Motor neuron (in vitro differentiated cells): ENCODE measurements around the gene TMC5. TPM values are rescaled to one million over a fixed set of nuclear protein-coding genes. Genes with fewer than 3 reads are reported as not detected.
"Not testable (repeated sequence)": the region's sequence is repeated elsewhere in the genome, so short reads cannot be mapped to it uniquely, and the experiment has no call there.

Source experiments
- ATAC-seq, 8 experiments: fragments of 200-7000 bp; cut with Tn5 transposase; replicated peaks in 6 of 8; 2 replicates each; pipeline ENCODE4 v1.8.0; 2021; ENCODE audit warnings: mild to moderate bottlenecking in 8 of 8, moderate library complexity in 8 of 8
- H3K27ac ChIP-seq, 2 donors: fragments of 250-450 bp; sonication (Bioruptor Pico); 2 replicates each; pipeline ENCODE4 v1.9.0; 2021; ENCODE audit warnings: antibody characterized with exemption in 2 of 2, mild to moderate bottlenecking in 2 of 2, moderate library complexity in 1 of 2
- H3K4me1 ChIP-seq, 2 donors: fragments of 250-450 bp; sonication (Bioruptor Pico); replicated peaks in 1 of 2; 2 replicates each; pipeline ENCODE4 v1.6.1; 2021; ENCODE audit warnings: antibody characterized with exemption in 2 of 2, mild to moderate bottlenecking in 2 of 2, moderate library complexity in 1 of 2
- H3K4me3 ChIP-seq, 5 donors: fragments of 250-450 bp; sonication (Bioruptor Pico); 2 replicates each; pipeline ENCODE4 v1.9.0; 2021; ENCODE audit warnings: antibody characterized with exemption in 5 of 5, mild to moderate bottlenecking in 5 of 5, moderate library complexity in 4 of 5
- WGBS, 10 experiments: fragments of 450-650 bp; shearing (Covaris generic); methylation state at CpG; one replicate each; pipeline ENCODE4 v1.0.0; 2022; 5-methylcytosine and 5-hydroxymethylcytosine counted together
- in situ Hi-C, 9 experiments: fragments of 400-800 bp; cut with MboI; loops; one replicate each; pipeline ENCODE4 v1.15.0; 2021; ENCODE audit warnings: low sequenced_read_pairs in 9 of 9, low pct_unique_long_range_greater_than_20kb in 2 of 9; ENCODE audit not compliant: unreplicated experiment in 9 of 9
- total RNA-seq, 8 experiments: library from RNA; unstranded; fragments of 300-600 nt; gene quantifications; 2 replicates each; pipeline versions ENCODE4 v1.2.3 to v1.2.4, GENCODE V29; 2022

The TMC5 gene
- total RNA-seq, 8 experiments from 2014 or later, result 0.05 to 5.8 (median 0.17) TPM

- 60 to 100% (median 87%) methylated on average over 1 of the region's 1 CpG; no CpG with 5 or more reads in 2 of the 10 experiments for WGBS, 10 experiments
- Histone ChIP-seq H3K27ac (no peak overlapping the region), H3K4me1 (no peaks in the 10 kb centered on the region), H3K4me3 (no peak overlapping the region)
- ATAC-seq, result no peak
- in situ Hi-C loops, result no loop called here
Measured at GRCh38 chr16:19532601-19533000, 114.9 kb downstream of the TMC5 start.

GRCh38 chr16:19540241-19540970, 122.7 kb downstream of the TMC5 start:
- H3K27ac ChIP-seq, result no peak overlapping the region
- H3K4me1 ChIP-seq, result no peaks in the 10 kb centered on the region
- H3K4me3 ChIP-seq, result no peak overlapping the region
- WGBS, 10 experiments, result 87 to 100% (median 98%) methylated on average over 2 to 6 of the region's 6 CpGs
- in situ Hi-C loops, result no loop called here
- no peak for ATAC-seq

- Histone ChIP-seq H3K4me1 (no peaks in the 10 kb centered on the region), H3K4me3 (no peak overlapping the region), H3K27ac (no peak overlapping the region)
- no peak for ATAC-seq
- WGBS, 10 experiments, result 92 to 100% (median 100%) methylated on average over 2 to 3 of the region's 3 CpGs; no CpG with 5 or more reads in 1 of the 10 experiments
- in situ Hi-C loops, result no loop called here
Measured at GRCh38 chr16:19542138-19542821, 124.6 kb downstream of the TMC5 start.

GRCh38 chr16:19543278-19543996, 125.8 kb downstream of the TMC5 start:
- in situ Hi-C loops, H3K4me3 ChIP-seq, H3K27ac ChIP-seq, ATAC-seq, H3K4me1 ChIP-seq: not testable (repeated sequence)
- 79 to 100% (median 94%) methylated on average over 2 to 7 of the region's 10 CpGs; no CpG with 5 or more reads in 1 of the 10 experiments for WGBS, 10 experiments

GRCh38 chr16:19548144-19548543, 130.5 kb downstream of the TMC5 start:
- H3K4me3 ChIP-seq, result no peak overlapping the region
- 70 to 100% (median 96%) methylated on average over 1 to 3 of the region's 3 CpGs; no CpG with 5 or more reads in 1 of the 10 experiments for WGBS, 10 experiments
- no peak overlapping the region for H3K27ac ChIP-seq
- no peaks in the 10 kb centered on the region for H3K4me1 ChIP-seq
- ATAC-seq, result no peak
- in situ Hi-C loops, result no loop called here

Other genes starting within 250 kb of the TMC5 start
- 10 to 100 TPM in 1 of 8 experiments, 1 to 10 TPM in 6, under 1 TPM in 1; 0.85 to 37.4 (median 3.6) TPM for gene SYT17, start 249.6 kb upstream of the TMC5 start, total RNA-seq
- 1 to 10 TPM in 1 of 8 experiments, under 1 TPM in 5, not detected in 2; 0.11 to 2.9 (median 0.41) TPM for gene CLEC19A, start 132.2 kb upstream of the TMC5 start, total RNA-seq
- 100 to 1,000 TPM in 2 of 8 experiments, 10 to 100 TPM in 6; 30.2 to 130 (median 48.5) TPM for gene GDE1, start 104.2 kb downstream of the TMC5 start, total RNA-seq
- gene CCP110, start 106.1 kb downstream of the TMC5 start, total RNA-seq, result 10 to 100 TPM; 12.8 to 33.7 (median 24.5) TPM
- gene VPS35L, start 137.8 kb downstream of the TMC5 start, total RNA-seq, result 10 to 100 TPM; 24.8 to 63.9 (median 42.2) TPM